Measurements from ENCODE around the gene TRMT6.

Gene TRMT6

GRCh38 chr20:5947276-5947675, 3.1 kb downstream of the TRMT6 start:
- DNase-seq (ENCODE audit: low spot score): no peak

- no peak for DNase-seq (ENCODE audit: low spot score)
Observed at GRCh38 chr20:5945963-5946362, 4.4 kb downstream of the TRMT6 start.

- no peak for DNase-seq (ENCODE audit: low spot score)
Observed at GRCh38 chr20:5938456-5939029, 11.8 kb downstream of the TRMT6 start.

GRCh38 chr20:5936238-5936637, 14.1 kb downstream of the TRMT6 start:
- no peak for DNase-seq (ENCODE audit: low spot score)

- DNase-seq (ENCODE audit: low spot score): no peak
Observed at GRCh38 chr20:5935384-5935783, 14.9 kb downstream of the TRMT6 start.

- no peak for DNase-seq (ENCODE audit: low spot score)
Observed at GRCh38 chr20:5933802-5934436, 16.4 kb downstream of the TRMT6 start.

- no peak for DNase-seq (ENCODE audit: low spot score)
Observed at GRCh38 chr20:5932796-5933195, 17.5 kb downstream of the TRMT6 start.

GRCh38 chr20:5931411-5931810, 18.9 kb downstream of the TRMT6 start:
- no peak for DNase-seq (ENCODE audit: low spot score)

- DNase-seq (ENCODE audit: low spot score): no peak
Observed at GRCh38 chr20:5928836-5929715, 21.3 kb downstream of the TRMT6 start.

- DNase-seq (ENCODE audit: low spot score): no peak
Observed at GRCh38 chr20:5927749-5928462, 22.4 kb downstream of the TRMT6 start.

- DNase-seq (ENCODE audit: low spot score): no peak
Observed at GRCh38 chr20:5925551-5925950, 24.8 kb downstream of the TRMT6 start.

- no peak for DNase-seq (ENCODE audit: low spot score)
Observed at GRCh38 chr20:5923493-5923892, 26.8 kb downstream of the TRMT6 start.

GRCh38 chr20:5920581-5920980, 29.8 kb downstream of the TRMT6 start:
- DNase-seq (ENCODE audit: low spot score): no peak

GRCh38 chr20:5919626-5920544, 30.4 kb downstream of the TRMT6 start:
- no peak for DNase-seq (ENCODE audit: low spot score)

- DNase-seq (ENCODE audit: low spot score): no peak
Observed at GRCh38 chr20:5918856-5919625, 31.3 kb downstream of the TRMT6 start.

- no peak for DNase-seq (ENCODE audit: low spot score)
Observed at GRCh38 chr20:5914859-5915258, 35.5 kb downstream of the TRMT6 start.

GRCh38 chr20:5913166-5913565, 37.2 kb downstream of the TRMT6 start:
- no peak for DNase-seq (ENCODE audit: low spot score)

- no peak for DNase-seq (ENCODE audit: low spot score)
Observed at GRCh38 chr20:5910186-5910585, 40.1 kb downstream of the TRMT6 start.

GRCh38 chr20:5908981-5909380, 41.4 kb downstream of the TRMT6 start:
- no peak for DNase-seq (ENCODE audit: low spot score)

- no peak for DNase-seq (ENCODE audit: low spot score)
Observed at GRCh38 chr20:5900908-5901307, 49.4 kb downstream of the TRMT6 start.

GRCh38 chr20:5899444-5899843, 50.9 kb downstream of the TRMT6 start:
- no peak for DNase-seq (ENCODE audit: low spot score)
